ENCODE measurements around the gene DYSF.
"Not testable (repeated sequence)": the region's sequence is repeated elsewhere in the genome, so short reads cannot be mapped to it uniquely, and the experiment has no call there.

Gene DYSF

GRCh38 chr2:71473346-71474031, 20.1 kb downstream of the DYSF start:
- DNase-seq: no peak

- DNase-seq: no peak
These were observed 20.9 kb downstream of the DYSF start for GRCh38 chr2:71474116-71474743.

GRCh38 chr2:71474744-71475397, 21.5 kb downstream of the DYSF start:
- DNase-seq: no peak

GRCh38 chr2:71476495-71476894, 23.1 kb downstream of the DYSF start:
- no peak for DNase-seq

GRCh38 chr2:71477231-71477691, 23.9 kb downstream of the DYSF start:
- DNase-seq: no peak

- no peak for DNase-seq
These were observed 25.4 kb downstream of the DYSF start for GRCh38 chr2:71478806-71479205.

GRCh38 chr2:71479261-71479660, 25.9 kb downstream of the DYSF start:
- no peak for DNase-seq

- no peak for DNase-seq
These were observed 27.8 kb downstream of the DYSF start for GRCh38 chr2:71481111-71481510.

- DNase-seq: no peak
These were observed 28.7 kb downstream of the DYSF start for GRCh38 chr2:71482055-71482454.

- no peak for DNase-seq
These were observed 29.9 kb downstream of the DYSF start for GRCh38 chr2:71483246-71483645.

- DNase-seq: no peak
These were observed 31.0 kb downstream of the DYSF start for GRCh38 chr2:71484354-71484753.

- no peak for DNase-seq
These were observed 33.7 kb downstream of the DYSF start for GRCh38 chr2:71486881-71487640.

GRCh38 chr2:71491551-71491950, 38.2 kb downstream of the DYSF start:
- DNase-seq: not testable (repeated sequence)

- no peak for DNase-seq
These were observed 38.8 kb downstream of the DYSF start for GRCh38 chr2:71492112-71492511.

GRCh38 chr2:71494091-71494490, 40.7 kb downstream of the DYSF start:
- no peak for DNase-seq

- DNase-seq: no peak
These were observed 41.3 kb downstream of the DYSF start for GRCh38 chr2:71494523-71495155.

- DNase-seq: no peak
These were observed 42.9 kb downstream of the DYSF start for GRCh38 chr2:71496156-71496770.

- no peak for DNase-seq
These were observed 44.9 kb downstream of the DYSF start for GRCh38 chr2:71498261-71498701.

- DNase-seq: no peak
These were observed 46.3 kb downstream of the DYSF start for GRCh38 chr2:71499691-71500090.

- no peak for DNase-seq
These were observed 47.2 kb downstream of the DYSF start for GRCh38 chr2:71500426-71501079.

GRCh38 chr2:71502941-71503738, 49.8 kb downstream of the DYSF start:
- DNase-seq: no peak

All from SHP77 (cell line).